Pancreas (tissue), 10 donors: ENCODE data around the gene DDX25. TPM values are rescaled to one million over a fixed set of nuclear protein-coding genes. Genes with fewer than 3 reads are reported as not detected.
A peak's percentile ranks its signal among the peaks of the same experiment; 100 is the strongest.

ENCODE experiments used
- ATAC-seq, 4 donors: fragments of 200-7000 bp; cut with Tn5 transposase; one replicate each; pipeline versions ENCODE4 v1.8.0 to v1.9.1; 2020; ENCODE audit warnings: mild to moderate bottlenecking in 4 of 4, moderate library complexity in 4 of 4
- DNase-seq, 6 donors: peaks; one replicate each; pipeline ENCODE4 v3.0.0-alpha.2; 2020
- FAIRE-seq: peaks from 2 replicates; lab custom pipeline; 2012; peaks lifted over from hg19 to GRCh38; lab: Jason Lieb, UNC
- H3K27ac ChIP-seq, 4 donors: fragments of 200-600 bp; sonication (generic); 1 replicate in 3 of 4; 2 replicates in 1 of 4; pipeline versions ENCODE4 v1.5.0 to v1.8.0; 2020
- H3K27me3 ChIP-seq, 4 donors: fragments of 200-600 bp; one replicate each; pipeline ENCODE4 v1.8.0; 2021
- H3K36me3 ChIP-seq, 3 donors: fragments of 200-600 bp; sonication (generic) in 1 of 3; one replicate each; pipeline versions ENCODE4 v1.5.0 to v1.8.0; 2020 to 2021
- H3K4me1 ChIP-seq, 3 donors: fragments of 200-600 bp; one replicate each; pipeline ENCODE4 v1.8.0; 2021
- H3K4me3 ChIP-seq, 4 donors: fragments of 200-600 bp; sonication (generic) in 2 of 4; one replicate each; pipeline versions ENCODE4 v1.5.0 to v1.8.0; 2020 to 2021
- H3K9me3 ChIP-seq, 4 donors: fragments of 200-600 bp; one replicate each; pipeline ENCODE4 v1.8.0; 2021
- WGBS, 2 donors: extraction: QIAGEN DNeasy Blood & Tissue Kit; methylation state at CpG; one replicate each; pipeline ENCODE4 v1.1.7; 2013; 5-methylcytosine and 5-hydroxymethylcytosine counted together
- intact Hi-C, 3 donors: fragments of 100-400 bp; cut with DNase I; formaldehyde crosslinking; loops; one replicate each; pipeline versions ENCODE4 v1.11.1 to v1.14.2; 2022
- polyA plus RNA-seq, 2 donors: library from polyadenylated mRNA; stranded (reverse); fragments of 200-250 nt; gene quantifications; one replicate each; pipeline ENCODE4 v1.2.3, GENCODE V29; 2013
- total RNA-seq, 6 donors: library from RNA; stranded (reverse); fragmentation: NEBNext Ultra II Directional in 4 of 6; extraction: Animal tissue kit (Norgen Biotek cat#: 25700) in 4 of 6; gene quantifications; one replicate each; pipeline versions ENCODE4 v1.2.1 to v1.2.4, GENCODE V29; 2021 to 2023
- TF ChIP-seq, protein P1 (sequence below), 4 donors: fragments of 200-600 bp; sonication (generic) in 3 of 4; IDR thresholded peaks; one replicate each; pipeline versions ENCODE4 v1.5.0 to v1.8.0; 2021; ENCODE audit warnings: antibody characterized with exemption in 4 of 4
- donor health status: healthy with polysubstance abuse.
- donor health status: DM: no; HTN: no; CAD: no; lungs with moderate emphysema.
- donor health status: DM: no; HTN: no; CAD: no.
- donor health status: control.
- donor health status: control.
- donor health status: Bipolar disorder and iron deficiency.
- donor health status: DM: yes; HTN: yes; CAD: no.
- donor health status: DM: no; HTN: no; CAD: no.
- donor health status: DM: no; HTN: no; CAD: no.
- donor health status: DM: yes; HTN: yes; CAD: no.

Gene DDX25
- total and polyA plus RNA-seq, 8 donors: 0.41 to 7.1 (median 0.64) TPM

DNA sequence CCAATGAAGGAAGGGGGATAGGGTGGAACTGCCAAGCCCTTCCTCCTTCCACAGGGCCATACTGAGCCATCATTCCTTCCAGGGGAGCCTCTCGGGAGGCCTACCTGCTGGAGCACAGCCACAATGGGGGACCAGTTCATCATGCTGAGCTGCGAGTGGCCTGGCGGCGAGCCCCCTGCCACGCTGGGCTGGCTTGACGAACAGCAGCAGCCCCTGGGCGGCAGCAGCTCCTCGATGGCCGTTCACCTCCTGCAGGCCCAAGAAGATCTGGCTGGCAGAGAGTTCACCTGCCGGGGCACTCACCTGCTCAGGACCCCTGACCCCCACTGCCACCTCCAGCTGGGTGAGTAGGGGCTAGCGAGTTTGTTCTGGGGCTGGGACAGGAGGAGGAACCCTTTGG is 47.4 kb downstream of the DDX25 start:
- 64 to 72% methylated on average over 11 of the region's 11 CpGs for WGBS, 2 donors
- ATAC-seq (no peak), DNase-seq (no peak), FAIRE-seq (no peak)
- Histone ChIP-seq H3K4me3 (no peak overlapping the region), H3K27ac (peak overlapping the region; percentile 35 to 72 (median 64)), H3K27me3 (no peaks in the 10 kb centered on the region), H3K4me1 (peaks cover 0 to 7% (median 7%) of the 10 kb centered on the region in 3 donors), H3K36me3 (no peaks in the 10 kb centered on the region), H3K9me3 (no peaks in the 10 kb centered on the region)
- TF ChIP-seq, protein P1, sequence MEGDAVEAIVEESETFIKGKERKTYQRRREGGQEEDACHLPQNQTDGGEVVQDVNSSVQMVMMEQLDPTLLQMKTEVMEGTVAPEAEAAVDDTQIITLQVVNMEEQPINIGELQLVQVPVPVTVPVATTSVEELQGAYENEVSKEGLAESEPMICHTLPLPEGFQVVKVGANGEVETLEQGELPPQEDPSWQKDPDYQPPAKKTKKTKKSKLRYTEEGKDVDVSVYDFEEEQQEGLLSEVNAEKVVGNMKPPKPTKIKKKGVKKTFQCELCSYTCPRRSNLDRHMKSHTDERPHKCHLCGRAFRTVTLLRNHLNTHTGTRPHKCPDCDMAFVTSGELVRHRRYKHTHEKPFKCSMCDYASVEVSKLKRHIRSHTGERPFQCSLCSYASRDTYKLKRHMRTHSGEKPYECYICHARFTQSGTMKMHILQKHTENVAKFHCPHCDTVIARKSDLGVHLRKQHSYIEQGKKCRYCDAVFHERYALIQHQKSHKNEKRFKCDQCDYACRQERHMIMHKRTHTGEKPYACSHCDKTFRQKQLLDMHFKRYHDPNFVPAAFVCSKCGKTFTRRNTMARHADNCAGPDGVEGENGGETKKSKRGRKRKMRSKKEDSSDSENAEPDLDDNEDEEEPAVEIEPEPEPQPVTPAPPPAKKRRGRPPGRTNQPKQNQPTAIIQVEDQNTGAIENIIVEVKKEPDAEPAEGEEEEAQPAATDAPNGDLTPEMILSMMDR (IDR thresholded peaks at IDR 0.05): no peak
- intact Hi-C loops: no loop called here

DNA sequence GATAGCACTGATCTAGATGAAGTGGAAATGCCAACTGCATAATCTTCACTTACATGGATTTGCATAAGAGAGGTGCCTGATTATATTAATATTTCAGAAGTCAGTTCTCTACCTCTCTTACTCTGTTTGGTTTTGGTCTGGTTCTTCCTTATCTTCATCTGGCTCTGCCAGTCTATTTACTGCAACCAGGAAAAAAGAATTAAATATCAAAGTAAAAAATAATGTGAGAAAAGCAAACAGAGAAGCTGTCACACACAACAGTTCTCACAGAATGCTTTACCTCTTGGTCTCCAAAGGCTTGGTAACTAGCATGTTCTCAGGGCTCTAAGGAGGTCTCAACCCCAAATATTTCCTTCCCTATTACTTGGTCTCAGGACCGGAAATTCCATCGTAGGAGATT is 48.3 kb downstream of the DDX25 start:
- FAIRE-seq: no peak
- H3K4me1 ChIP-seq: peaks cover 0 to 7% (median 7%) of the 10 kb centered on the region in 3 donors
- TF ChIP-seq, protein P1 (IDR thresholded peaks at IDR 0.05): no peak
- DNase-seq: no peak
- no peaks in the 10 kb centered on the region for H3K36me3 ChIP-seq
- no peak overlapping the region for H3K4me3 ChIP-seq
- H3K27ac ChIP-seq: peak overlapping the region in 3 of 4 donors; percentile 12 to 72 (median 69)
- 20 to 26% methylated on average over 2 of the region's 2 CpGs for WGBS, 2 donors
- no peaks in the 10 kb centered on the region for H3K27me3 ChIP-seq
- intact Hi-C loops: no loop called here
- ATAC-seq: peak in 3 of 4 donors; percentile 32 to 58 (median 50)
- no peaks in the 10 kb centered on the region for H3K9me3 ChIP-seq

DNA sequence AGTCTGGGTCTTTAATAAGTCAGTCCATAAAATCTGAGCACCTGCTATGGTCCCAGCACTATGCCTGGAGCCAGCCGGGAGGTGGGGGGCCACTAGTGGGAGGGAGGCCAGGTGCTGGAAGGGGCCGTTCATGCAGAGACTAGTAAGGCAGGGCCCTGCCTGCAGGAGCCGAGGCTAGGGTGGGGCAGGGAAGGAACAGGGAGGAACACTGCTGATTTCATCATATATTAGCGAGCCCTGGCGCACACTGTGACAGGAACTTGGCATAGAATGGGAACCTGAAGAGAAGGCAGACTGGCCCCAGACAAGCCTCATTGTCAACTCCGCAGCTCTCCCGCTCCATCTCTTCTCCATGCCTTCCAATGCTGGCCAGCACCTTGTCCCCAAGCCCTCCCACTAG is 48.7 kb downstream of the DDX25 start:
- ATAC-seq (peak; percentile 59 to 83 (median 76)), FAIRE-seq (no peak), DNase-seq (peak in 4 of 6 donors; percentile 30 to 45 (median 39))
- H3K36me3 ChIP-seq: no peaks in the 10 kb centered on the region
- TF ChIP-seq, protein P1 (IDR thresholded peaks at IDR 0.05): no peak
- intact Hi-C loops: no loop called here
- no peaks in the 10 kb centered on the region for H3K9me3 ChIP-seq
- peak overlapping the region in 3 of 4 donors; percentile 12 to 72 (median 69) for H3K27ac ChIP-seq
- WGBS, 2 donors: 14 to 15% methylated on average over 6 to 7 of the region's 7 CpGs
- no peak overlapping the region for H3K4me3 ChIP-seq
- H3K4me1 ChIP-seq: peaks cover 0 to 7% (median 7%) of the 10 kb centered on the region in 3 donors
- H3K27me3 ChIP-seq: no peaks in the 10 kb centered on the region

DNA sequence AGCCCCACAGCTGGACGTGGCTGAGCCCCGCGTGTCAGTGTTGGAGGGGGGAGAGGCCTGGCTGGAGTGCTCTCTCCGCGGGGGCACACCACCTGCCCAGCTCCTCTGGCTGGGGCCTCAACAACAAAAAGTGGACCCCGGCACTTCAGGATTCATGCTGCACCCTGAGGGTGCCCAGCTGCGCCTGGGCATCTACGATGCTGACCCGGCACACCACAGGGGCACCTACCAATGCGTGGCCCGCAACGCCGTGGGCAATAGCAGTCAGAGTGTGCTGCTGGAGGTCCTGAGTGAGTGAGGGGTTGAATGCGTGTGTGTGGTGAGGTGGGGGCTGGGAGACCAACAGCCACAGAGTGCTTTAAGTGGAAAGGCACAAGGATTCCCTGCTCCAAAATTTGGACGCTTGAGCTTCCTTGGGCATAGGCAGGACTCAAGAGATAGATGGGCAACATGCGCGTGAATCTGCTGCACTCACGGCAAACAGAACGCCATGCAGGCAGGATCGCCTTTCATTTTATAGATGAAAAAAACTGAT is 49.2 kb downstream of the DDX25 start:
- DNase-seq (no peak), ATAC-seq (no peak), FAIRE-seq (no peak)
- Histone ChIP-seq H3K4me3 (no peak overlapping the region), H3K27me3 (no peaks in the 10 kb centered on the region), H3K27ac (peak overlapping the region in 3 of 4 donors; percentile 12 to 72 (median 69)), H3K9me3 (no peaks in the 10 kb centered on the region), H3K36me3 (no peaks in the 10 kb centered on the region), H3K4me1 (peaks cover 0 to 7% (median 7%) of the 10 kb centered on the region in 3 donors)
- TF ChIP-seq, protein P1 (IDR thresholded peaks at IDR 0.05): no peak
- 71 to 79% methylated on average over 20 of the region's 20 CpGs for WGBS, 2 donors
- intact Hi-C loops: no loop called here
